ENCODE data around the gene DPPA5.
A peak's percentile ranks its signal among the peaks of the same experiment; 100 is the strongest.
"Not testable (repeated sequence)": the region's sequence is repeated elsewhere in the genome, so short reads cannot be mapped to it uniquely, and the experiment has no call there.

The DPPA5 gene

GRCh38 chr6:73353636-73354593 lies at the start of gene DPPA5:
DPPA5 (minus strand) TSS chr6:73354276; CDS start chr6:73354225, 51 bp downstream.
- no peak for DNase-seq

GRCh38 chr6:73400656-73401055 lies 46.6 kb upstream of the DPPA5 start:
- no peak for DNase-seq

DNA sequence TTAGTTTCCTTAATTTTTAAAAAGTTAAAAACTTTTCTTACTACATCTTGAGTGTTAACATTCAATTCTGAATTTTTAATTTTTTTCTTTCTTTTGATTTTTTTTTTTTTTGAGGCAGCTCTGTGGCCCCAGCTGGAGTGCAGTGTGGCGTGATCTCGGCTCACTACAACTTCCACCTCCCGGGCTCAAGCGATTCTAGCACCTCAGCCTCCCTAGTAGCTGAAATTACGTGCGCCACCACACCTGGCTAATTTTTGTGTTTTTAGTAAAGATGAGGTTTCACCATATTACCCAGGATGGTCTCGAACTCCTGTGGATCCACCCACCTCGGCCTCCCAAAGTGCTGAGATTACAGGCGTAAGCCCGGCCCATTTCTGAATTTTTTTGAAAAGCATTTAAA lies 41.8 kb upstream of the DPPA5 start:
- no peak for DNase-seq

GRCh38 chr6:73394577-73395354 lies 40.7 kb upstream of the DPPA5 start, which contains the start of gene DDX43:
DDX43 (plus strand) TSS chr6:73394828; CDS start chr6:73394906, 78 bp downstream.
- DNase-seq = peak; percentile 9 to 21

GRCh38 chr6:73393278-73393677 lies 39.2 kb upstream of the DPPA5 start:
- DNase-seq = no peak

GRCh38 chr6:73392188-73392587 lies 38.1 kb upstream of the DPPA5 start:
- DNase-seq = not testable (repeated sequence)

DNA sequence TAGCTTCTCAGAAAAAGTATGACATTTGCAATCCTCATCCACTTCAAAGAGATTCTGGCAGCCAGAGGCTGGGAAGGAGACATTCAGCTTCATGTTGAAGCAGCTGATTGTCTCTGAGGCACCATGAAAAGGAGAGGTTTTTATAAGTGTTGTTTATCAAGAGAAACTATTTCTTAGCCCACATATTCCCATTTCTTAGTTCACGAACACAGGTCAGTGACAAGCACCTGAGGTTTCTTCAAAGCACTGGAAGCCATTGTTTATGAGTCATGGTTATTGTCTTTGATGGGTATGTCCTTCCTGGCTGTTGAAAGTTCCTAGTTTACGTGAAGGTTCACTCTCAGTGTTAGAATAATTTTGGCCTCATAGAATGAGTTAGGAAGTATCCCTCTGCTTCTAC lies 37.6 kb upstream of the DPPA5 start:
- no peak for DNase-seq

- DNase-seq = no peak
These were observed 35.8 kb upstream of the DPPA5 start for GRCh38 chr6:73389854-73390253.

DNA sequence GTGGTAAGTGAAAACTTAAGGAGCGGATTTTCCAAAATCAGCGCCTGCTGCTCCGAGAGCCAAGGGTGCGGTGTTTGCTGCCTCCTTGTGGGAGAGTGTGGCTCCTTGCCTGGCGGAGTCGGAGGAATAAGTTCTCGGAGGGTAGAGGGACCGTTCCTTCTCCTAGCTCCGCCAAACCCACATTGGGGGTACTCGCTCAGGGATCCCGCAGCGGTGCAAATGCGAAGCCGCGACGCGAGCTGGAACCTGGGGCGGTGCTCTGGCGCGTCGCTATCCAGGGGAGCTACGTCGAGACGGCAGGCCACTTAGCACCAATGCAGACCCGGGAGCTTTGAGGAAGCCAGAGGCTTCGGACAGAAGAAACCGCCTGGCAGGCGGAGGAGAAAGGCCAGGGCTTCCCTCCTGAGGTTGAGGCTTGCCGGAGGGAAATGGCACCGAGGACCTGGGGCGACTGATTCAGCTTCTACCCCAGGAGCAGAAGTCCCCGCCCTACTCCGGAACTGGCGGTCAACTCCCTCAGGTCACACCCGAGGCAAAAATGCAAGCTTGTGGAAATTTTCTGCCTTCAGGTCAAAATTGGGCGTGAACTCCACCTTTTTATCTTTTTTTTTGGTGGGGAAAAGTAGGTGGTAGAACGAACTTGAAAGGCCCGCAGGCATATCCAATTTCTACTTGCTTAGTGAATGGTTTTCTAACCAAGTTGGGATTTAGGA lies 34.9 kb upstream of the DPPA5 start:
- DNase-seq = peak; percentile 29 to 37

DNA sequence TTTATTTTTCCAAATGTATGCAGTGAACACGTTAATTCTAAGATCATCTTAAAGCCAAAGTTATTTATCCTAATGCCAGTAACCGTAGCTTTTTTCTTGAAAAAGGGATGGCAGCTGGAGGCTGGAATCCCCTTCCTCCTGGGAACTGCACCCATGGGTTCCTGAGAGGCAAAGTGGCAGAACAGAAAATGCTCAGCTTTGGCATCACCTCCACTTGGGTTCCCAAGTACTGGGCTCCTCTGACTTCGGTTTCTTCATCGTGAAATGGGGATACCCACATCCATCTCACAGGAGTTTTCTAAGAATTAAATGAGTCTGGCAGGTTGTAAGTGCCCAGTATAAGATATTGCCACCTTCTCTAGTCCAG lies 34.3 kb upstream of the DPPA5 start:
- DNase-seq = no peak

DNA sequence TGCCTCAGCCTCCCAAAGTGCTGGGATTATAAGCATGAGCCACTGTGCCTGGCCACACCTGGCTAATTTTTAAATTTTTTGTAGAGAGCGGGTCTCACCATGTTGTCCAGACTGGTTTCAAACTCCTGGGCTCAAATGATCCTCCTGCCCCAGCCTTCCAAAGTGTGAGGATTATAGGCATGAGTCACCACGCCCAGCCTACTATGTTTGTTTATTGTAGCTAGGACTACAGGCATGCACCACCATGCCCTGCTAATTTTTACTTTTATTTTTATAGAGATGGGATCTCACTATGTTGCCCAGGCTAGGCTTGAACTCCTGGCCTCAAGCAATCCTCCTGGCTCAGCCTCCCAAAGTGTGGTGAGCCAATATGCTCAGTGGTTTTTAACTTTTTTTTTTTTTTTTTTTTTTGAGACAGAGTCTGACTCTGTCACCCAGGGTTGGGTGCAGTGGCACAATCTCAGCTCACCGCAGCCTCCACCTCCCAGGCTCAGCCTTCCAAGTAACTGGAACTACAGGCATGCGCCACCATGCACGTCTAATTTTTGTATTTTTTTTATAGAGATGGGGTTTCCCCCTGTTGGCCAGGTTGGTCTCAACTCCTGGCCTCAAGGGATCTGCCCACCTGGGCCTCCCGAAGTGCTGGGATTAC lies 28.5 kb upstream of the DPPA5 start:
- no peak for DNase-seq

- not testable (repeated sequence) for DNase-seq
These were observed 27.5 kb upstream of the DPPA5 start for GRCh38 chr6:73381531-73381930.

DNA sequence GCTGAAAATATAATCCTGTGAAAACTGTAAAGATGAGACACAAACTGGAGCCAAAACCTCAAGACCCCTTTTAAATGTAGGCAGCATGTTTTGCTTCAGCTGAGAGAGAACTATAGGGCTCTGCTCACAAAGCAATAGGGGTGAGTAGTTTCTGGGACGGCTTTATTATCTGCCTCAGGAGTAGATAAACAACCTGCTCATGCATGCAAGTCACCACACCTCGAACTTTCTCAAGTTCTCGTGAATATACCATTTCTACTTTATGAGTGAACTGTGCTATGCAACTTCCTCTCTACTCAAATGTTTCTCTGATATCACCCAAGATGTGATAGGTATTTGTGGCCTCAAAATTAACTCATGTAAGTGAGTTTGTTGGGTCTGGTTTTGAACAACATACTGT lies 23.1 kb upstream of the DPPA5 start:
- no peak for DNase-seq

DNA sequence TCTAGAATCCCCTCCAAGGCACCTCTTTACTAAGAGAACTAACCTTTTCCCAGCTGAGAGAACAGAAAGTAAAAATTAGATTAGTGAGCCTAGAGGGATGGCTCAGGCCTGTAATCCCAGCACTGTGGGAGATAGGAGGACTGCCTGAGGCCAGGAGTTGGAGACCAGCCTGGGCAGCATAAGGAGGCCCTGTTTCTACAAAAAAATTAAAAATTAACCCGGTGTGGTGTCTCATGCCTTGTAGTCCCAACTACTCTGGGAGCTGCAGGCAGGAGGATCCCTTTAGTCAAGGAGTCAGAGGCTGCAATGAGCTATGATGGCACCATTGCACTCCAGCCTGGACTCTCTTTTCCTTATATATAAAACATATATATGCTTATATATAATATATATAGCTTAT lies 21.1 kb upstream of the DPPA5 start:
- no peak for DNase-seq

DNA sequence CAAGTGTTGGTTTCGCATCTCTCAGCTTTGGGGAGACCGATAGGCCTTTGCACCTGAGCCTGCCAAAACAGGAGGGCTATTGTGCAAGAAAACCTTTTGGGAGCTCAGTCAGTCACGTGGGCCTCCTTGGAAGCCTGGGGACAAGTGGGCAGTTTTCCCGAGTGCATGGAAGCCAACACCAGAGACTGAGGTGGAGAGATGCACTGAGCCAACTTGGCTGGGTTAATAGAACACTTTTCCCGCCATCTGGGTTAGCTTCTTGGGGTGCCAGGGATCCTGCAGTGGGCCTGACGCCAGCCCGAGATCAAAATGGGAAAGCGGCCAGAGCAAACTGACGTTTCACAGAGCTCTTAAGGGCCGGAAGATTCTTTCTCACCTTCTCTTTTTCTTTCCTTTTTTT lies 18.4 kb upstream of the DPPA5 start:
- DNase-seq = no peak

GRCh38 chr6:73371984-73372383 lies 17.9 kb upstream of the DPPA5 start:
- DNase-seq = no peak

DNA sequence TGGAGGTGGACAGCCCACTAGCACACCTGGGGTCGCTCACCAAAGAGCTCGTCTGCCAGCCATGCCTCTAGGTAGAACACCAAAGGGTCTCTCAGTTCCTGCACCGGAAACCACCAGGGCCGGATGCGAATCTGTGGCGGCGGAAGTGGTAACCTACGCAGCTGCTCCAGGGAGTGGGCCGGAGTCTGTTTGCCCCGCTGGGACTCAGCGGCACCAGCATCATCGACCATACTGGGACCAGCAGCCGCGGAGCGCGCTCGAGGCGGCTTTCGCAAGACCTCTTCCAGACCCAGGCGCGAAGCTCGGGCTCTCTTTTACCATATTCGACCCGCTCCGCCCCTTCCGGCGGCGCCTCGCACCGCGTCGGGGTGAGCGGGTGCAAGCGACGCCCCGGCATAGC lies 15.5 kb upstream of the DPPA5 start, which contains the start of gene OOEP:
Gene OOEP, minus strand, starts transcription at position 335 of the 400 bp plus-strand sequence. Its CDS starts 105 bp downstream, at position 230.
- no peak for DNase-seq

- no peak for DNase-seq
These were observed 15.1 kb upstream of the DPPA5 start for GRCh38 chr6:73369157-73369556.

DNA sequence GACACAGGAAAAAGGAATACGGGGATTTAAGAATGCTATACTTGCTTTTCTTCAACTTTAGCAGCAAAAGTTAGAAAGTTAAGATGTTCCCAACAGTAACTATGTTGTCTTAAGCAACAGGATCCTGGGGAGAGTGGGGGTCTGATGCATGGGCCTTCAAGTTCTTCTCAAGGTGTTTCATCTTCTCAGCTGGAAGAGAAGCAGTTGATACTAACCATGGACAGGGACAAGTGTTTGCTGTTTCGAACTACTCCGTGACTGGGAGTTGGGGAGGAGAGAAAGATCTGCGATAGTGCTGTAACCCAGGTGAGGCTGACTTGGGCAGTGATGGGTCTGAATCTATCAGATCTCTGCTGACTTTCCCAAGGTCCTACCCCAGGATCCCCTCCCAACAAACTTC lies 14.6 kb upstream of the DPPA5 start:
- DNase-seq = no peak

- DNase-seq = no peak
These were observed 13.8 kb upstream of the DPPA5 start for GRCh38 chr6:73367761-73368355.

DNA sequence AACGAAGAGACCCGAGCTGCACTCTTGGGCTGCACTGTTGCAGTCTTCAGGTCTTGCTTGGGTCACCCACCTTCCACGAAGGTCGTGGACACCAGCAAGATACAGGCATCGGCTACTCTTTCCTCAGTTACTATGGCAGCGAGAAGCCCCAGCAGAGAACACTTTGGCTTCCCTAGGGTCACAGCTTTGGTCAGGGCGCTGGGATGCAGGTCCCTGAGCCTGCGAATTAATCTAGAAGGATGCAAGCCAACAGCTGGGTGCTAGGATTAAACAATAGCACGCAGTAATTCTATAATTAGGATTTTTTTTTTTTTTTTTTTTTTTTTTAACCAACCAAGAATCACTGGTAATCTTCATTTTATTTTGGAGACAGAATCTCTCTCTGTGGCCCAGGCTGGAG lies 10.5 kb upstream of the DPPA5 start:
- DNase-seq = no peak

DNA sequence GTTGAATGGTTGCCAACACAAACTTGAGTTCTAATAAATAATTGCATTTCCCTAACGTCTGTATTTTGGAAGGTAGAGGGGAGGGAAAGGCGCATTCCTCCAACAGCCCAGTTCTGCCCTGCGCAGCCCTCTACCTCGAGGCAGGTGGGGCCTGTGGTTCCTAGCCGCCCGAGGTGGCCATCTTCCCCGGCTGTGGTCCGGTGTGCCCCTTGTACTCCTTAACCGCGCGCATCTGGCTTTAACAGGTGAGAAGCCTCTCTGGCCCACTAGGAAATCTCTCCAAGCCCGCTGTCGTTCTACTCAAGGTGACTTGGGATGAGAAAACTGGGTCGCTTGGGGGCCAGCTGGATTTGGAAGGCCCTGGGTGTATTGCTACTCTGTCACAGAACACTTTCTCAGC lies 10.0 kb upstream of the DPPA5 start:
- no peak for DNase-seq
